CD4-positive, alpha-beta T cell treated with Interleukin-4 for 4 hours (primary cell): Measurements from ENCODE around the gene SLC5A1.
"Not testable (repeated sequence)": the region's sequence is repeated elsewhere in the genome, so short reads cannot be mapped to it uniquely, and the experiment has no call there.

ENCODE experiments used
- DNase-seq: peaks from one replicate; pipeline ENCODE4 v3.0.0-alpha.2; 2020

Gene SLC5A1

DNA sequence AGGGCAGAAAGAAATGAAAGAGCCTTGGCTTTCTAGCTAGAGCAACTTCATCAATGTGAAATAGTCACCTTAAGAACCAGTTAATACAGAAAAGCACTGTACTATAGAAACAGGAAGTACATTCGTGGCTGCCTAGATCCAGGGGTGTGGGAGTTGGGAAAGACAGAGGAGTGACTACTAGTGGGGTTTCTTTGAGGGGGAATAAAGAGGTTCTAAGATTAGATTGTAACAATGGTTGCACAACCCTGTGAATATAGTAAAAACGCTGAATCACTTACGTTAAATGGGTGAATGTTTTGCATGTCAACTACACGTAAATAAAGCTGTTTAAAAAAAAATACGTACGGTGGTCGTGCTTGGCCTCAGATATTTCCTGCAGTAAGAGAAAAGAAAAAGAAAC is 107.6 kb downstream of the SLC5A1 start:
- DNase-seq, result not testable (repeated sequence)

DNA sequence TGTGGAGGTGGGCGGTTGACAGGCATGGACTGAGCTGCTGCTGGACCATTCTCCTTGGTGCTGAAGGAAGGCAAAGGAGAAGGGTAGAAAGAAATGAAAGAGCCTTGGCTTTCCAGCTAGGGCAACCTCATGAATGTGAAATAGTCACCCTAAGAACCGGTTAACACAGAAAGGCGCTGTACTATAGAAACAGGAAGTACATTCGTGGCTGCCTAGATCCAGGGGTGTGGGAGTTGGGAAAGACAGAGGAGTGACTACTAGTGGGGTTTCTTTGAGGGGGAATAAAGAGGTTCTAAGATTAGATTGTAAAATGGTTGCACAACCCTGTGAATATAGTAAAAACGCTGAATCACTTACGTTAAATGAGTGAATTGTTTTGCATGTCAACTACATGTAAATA is 108.6 kb downstream of the SLC5A1 start:
- DNase-seq, result not testable (repeated sequence)

DNA sequence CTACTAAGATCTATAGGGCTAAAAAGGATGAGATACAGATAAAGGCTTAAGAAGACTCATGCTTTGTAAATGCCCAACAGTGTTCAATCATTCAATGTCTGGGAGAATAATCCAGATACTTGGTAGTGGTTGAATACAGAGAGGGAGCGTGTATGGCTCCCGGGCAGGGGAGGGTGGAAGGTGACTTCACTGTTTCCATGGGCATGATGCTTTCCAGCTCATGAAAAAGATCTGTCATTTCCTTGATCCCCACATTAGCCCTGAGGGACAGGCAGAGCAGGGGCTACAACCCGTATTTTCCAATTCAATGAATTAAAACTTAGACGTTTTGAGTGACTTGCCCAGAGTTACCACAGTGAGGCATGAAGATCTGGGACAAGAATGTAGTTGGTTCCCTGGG is 111.7 kb downstream of the SLC5A1 start:
- not testable (repeated sequence) for DNase-seq

DNA sequence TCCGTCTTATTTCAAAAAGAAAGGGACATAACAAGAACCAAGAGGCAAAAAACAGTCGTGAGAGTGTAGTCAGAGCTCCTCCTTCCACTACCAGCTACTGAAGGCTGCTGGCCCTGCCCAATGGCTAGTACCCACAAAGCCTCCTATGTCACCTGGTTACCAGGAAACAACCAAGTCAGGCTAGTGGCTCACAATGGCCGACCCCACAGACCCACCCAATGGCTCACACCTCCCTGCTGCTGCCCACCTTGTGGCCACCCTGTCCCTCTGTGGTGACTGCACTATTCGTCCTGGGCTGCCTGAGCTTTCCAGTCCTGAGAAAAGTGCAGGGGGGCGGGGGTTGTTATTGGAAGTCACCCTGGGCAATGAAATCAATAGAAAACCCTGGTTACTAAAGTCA is 114.6 kb downstream of the SLC5A1 start:
- not testable (repeated sequence) for DNase-seq

DNA sequence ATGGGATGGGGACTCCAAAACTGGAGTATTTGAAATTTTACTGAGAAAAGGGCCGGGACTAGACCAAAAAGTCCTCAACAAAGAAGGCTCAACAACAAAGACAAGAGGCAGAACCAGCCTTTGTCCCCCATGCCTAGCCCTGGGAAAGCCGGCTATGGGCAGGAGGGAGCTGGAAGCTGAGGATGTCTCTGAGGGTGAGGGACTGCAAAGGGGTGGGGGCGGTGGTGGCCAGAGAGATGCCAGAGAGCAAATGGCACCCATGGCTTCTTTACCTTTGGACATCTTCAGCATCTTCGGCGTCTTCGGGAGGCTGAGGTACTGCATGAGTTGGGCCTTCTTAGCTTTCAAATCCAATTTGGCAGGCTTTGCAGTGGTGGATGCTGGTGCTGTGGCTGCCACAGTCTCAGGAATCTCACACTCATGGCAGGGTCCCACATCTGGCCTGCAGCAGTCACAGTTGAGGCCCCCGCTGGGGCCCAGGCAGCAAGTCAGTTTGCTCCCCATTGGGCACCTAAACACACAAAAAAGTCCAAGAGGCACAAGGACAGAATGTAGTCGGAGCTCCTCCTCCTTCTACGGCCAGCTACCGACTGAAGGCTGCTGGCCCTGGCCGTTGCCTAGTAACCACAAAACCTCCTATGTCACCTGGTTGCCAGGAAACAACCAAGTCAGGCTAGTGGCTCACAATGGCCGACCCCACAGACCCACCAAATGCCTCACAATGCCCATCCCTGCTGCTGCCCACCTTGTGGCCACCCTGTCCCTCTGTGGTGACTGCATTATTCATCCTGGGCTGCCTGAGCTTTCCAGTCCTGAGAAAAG is 115.9 kb downstream of the SLC5A1 start, which contains the start of gene C22orf42:
Gene C22orf42 (minus strand): TSS at position 592 of the 822 bp plus-strand sequence. CDS start 88 bp downstream, at position 504.
- no peak for DNase-seq

DNA sequence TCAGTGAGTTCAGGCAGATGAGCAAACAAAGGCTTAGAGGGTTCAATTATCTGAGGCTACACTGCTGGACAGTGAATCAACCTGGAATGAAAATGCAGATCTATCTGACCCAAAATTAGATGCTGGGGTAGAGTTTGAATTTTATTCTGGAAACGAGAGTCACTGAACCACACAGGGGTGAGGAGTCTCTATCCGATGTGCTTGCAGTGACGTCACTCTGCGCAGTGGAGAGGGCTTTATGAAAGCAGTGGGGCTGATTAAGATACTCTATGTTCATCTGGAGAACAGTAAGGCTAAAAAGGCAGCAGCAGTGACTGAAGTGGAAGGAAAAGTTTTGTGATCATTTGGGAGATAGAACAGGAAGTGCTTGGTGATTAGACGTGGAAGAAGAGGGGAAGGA is 117.3 kb downstream of the SLC5A1 start:
- DNase-seq, result not testable (repeated sequence)
